Neutrophil (primary cell): ENCODE data around the gene PLEKHA3.

Experiments
- H3K27ac ChIP-seq: fragments of 200-600 bp; sonication (generic); 2 replicates; pipeline ENCODE4 v1.5.1; 2016; ENCODE audit warnings: mild to moderate bottlenecking, moderate library complexity
- H3K27me3 ChIP-seq: fragments of 200-600 bp; sonication (generic); 2 replicates; pipeline ENCODE4 v1.6.0; 2016; ENCODE audit warnings: mild to moderate bottlenecking
- H3K36me3 ChIP-seq: fragments of 200-600 bp; sonication (generic); 2 replicates; pipeline ENCODE4 v1.5.1; 2017
- H3K4me1 ChIP-seq, 2 experiments: fragments of 200-600 bp in 1 of 2; sonication (generic) in 1 of 2; 1 replicate in 1 of 2; 2 replicates in 1 of 2; pipeline versions ENCODE4 v1.5.1 to v1.6.1; 2013 to 2016; ENCODE audit warnings: low read depth in 1 of 2, low read length in 1 of 2, mild to moderate bottlenecking in 1 of 2, moderate library complexity in 1 of 2; ENCODE audit not compliant: control insufficient read depth in 1 of 2, insufficient read depth in 1 of 2
- H3K4me3 ChIP-seq, 2 experiments: fragments of 200-600 bp in 1 of 2; sonication (generic) in 1 of 2; 1 replicate in 1 of 2; 2 replicates in 1 of 2; pipeline ENCODE4 v1.5.1; 2013 to 2016; ENCODE audit warnings: low read depth in 1 of 2, low read length in 1 of 2, mild to moderate bottlenecking in 1 of 2, moderate library complexity in 1 of 2
- H3K9me3 ChIP-seq: fragments of 200-600 bp; sonication (generic); 2 replicates; pipeline ENCODE4 v1.5.1; 2016
- CTCF ChIP-seq: fragments of 200-600 bp; sonication (generic); IDR thresholded peaks from 2 replicates; pipeline ENCODE4 v1.5.1; 2016; ENCODE audit warnings: antibody characterized with exemption

Gene PLEKHA3

GRCh38 chr2:178526256-178526655 is 46.0 kb downstream of the PLEKHA3 start:
- H3K27me3 ChIP-seq = no peaks in the 10 kb centered on the region
- peaks cover 76 to 84% of the 10 kb centered on the region in 2 experiments for H3K4me1 ChIP-seq
- peak overlapping the region; percentile 92 for H3K27ac ChIP-seq
- no peak for TF ChIP-seq CTCF
- H3K36me3 ChIP-seq = no peaks in the 10 kb centered on the region
- H3K4me3 ChIP-seq = no peak overlapping the region
- H3K9me3 ChIP-seq = no peaks in the 10 kb centered on the region

- peak overlapping the region; percentile 92 for H3K27ac ChIP-seq
- H3K9me3 ChIP-seq = no peaks in the 10 kb centered on the region
- peaks cover 86 to 89% of the 10 kb centered on the region in 2 experiments for H3K4me1 ChIP-seq
- H3K4me3 ChIP-seq = no peak overlapping the region
- H3K27me3 ChIP-seq = no peaks in the 10 kb centered on the region
- H3K36me3 ChIP-seq = no peaks in the 10 kb centered on the region
- TF ChIP-seq CTCF = no peak
Observed at GRCh38 chr2:178527592-178527991, 47.3 kb downstream of the PLEKHA3 start.

- no peaks in the 10 kb centered on the region for H3K9me3 ChIP-seq
- H3K4me3 ChIP-seq = no peak overlapping the region
- peak overlapping the region; percentile 92 for H3K27ac ChIP-seq
- no peaks in the 10 kb centered on the region for H3K36me3 ChIP-seq
- H3K27me3 ChIP-seq = no peaks in the 10 kb centered on the region
- H3K4me1 ChIP-seq = peaks cover 88 to 91% of the 10 kb centered on the region in 2 experiments
- TF ChIP-seq CTCF = no peak
Observed at GRCh38 chr2:178528647-178529046, 48.4 kb downstream of the PLEKHA3 start.

GRCh38 chr2:178529194-178529593 is 48.9 kb downstream of the PLEKHA3 start:
- H3K27ac ChIP-seq = peak overlapping the region; percentile 92
- TF ChIP-seq CTCF = no peak
- H3K27me3 ChIP-seq = no peaks in the 10 kb centered on the region
- H3K36me3 ChIP-seq = no peaks in the 10 kb centered on the region
- peak overlapping the region in 1 of 2 experiments; percentile 67 for H3K4me3 ChIP-seq
- H3K9me3 ChIP-seq = no peaks in the 10 kb centered on the region
- peaks cover 89 to 91% of the 10 kb centered on the region in 2 experiments for H3K4me1 ChIP-seq

- H3K27me3 ChIP-seq = no peaks in the 10 kb centered on the region
- TF ChIP-seq CTCF = no peak
Observed at GRCh38 chr2:178530131-178530530, 49.9 kb downstream of the PLEKHA3 start.

More at GRCh38 chr2:178530131-178530530, 49.9 kb downstream of the PLEKHA3 start:
- H3K36me3 ChIP-seq = no peaks in the 10 kb centered on the region
- peak overlapping the region; percentile 92 for H3K27ac ChIP-seq
- H3K4me3 ChIP-seq = peak overlapping the region; percentile 67 to 70
- peaks cover 94 to 96% of the 10 kb centered on the region in 2 experiments for H3K4me1 ChIP-seq
- no peaks in the 10 kb centered on the region for H3K9me3 ChIP-seq
